GM10248 (cell line): ENCODE measurements around the gene GPR151.

Experiments
- CTCF ChIA-PET: fragments of 300-600 bp; sonication (Branson Sonifier 250); formaldehyde crosslinking; extraction: SDS; loops from one replicate; lab custom pipeline; 2021; ENCODE audit warnings: antibody characterized with exemption; lab: Yijun Ruan, JAX
- POLR2A ChIA-PET: fragments of 350-650 bp; sonication (Branson Sonifier 250); formaldehyde crosslinking; extraction: SDS; loops from one replicate; lab custom pipeline; 2020; ENCODE audit warnings: antibody characterized with exemption; lab: Yijun Ruan, JAX
- DNase-seq: peaks from one replicate; pipeline ENCODE4 v3.0.0; 2012; ENCODE audit errors: extremely low spot score
- CTCF ChIP-seq: IDR thresholded peaks from 2 replicates; pipeline ENCODE4 v1.5.1; 2012; ENCODE audit warnings: mild to moderate bottlenecking, low read depth; ENCODE audit errors: extremely low read depth, missing control alignments, control extremely low read depth

GPR151 gene

GRCh38 chr5:146490089-146490843 lies 25.7 kb downstream of the GPR151 start:
- no peak for TF ChIP-seq CTCF
- ChIA-PET POLR2A (no interaction called here), CTCF (interaction anchor here (1.1 to 2.0 kb wide), 3 partner anchors 10 to 23 kb away, joined by 3 to 4 read pairs (median 3); no protein-coding TSS in a partner anchor)
- DNase-seq, result no peak

- no peak for DNase-seq
- CTCF ChIA-PET, result interaction anchor here (0.9 kb wide), 1 partner anchor 14 kb away, joined by 3 read pairs; no protein-coding TSS in a partner anchor
- no peak for TF ChIP-seq CTCF
- POLR2A ChIA-PET, result no interaction called here
Observed at GRCh38 chr5:146484714-146485391, 31.1 kb downstream of the GPR151 start.

- ChIA-PET POLR2A (no interaction called here), CTCF (no interaction called here)
- DNase-seq, result no peak
- TF ChIP-seq CTCF, result no peak
Observed at GRCh38 chr5:146482775-146483174, 33.2 kb downstream of the GPR151 start.

- CTCF ChIA-PET, result no interaction called here
- no peak for TF ChIP-seq CTCF
- POLR2A ChIA-PET, result no interaction called here
- DNase-seq, result no peak
Observed at GRCh38 chr5:146475906-146476305, 40.1 kb downstream of the GPR151 start.

- DNase-seq, result no peak
- POLR2A ChIA-PET, result no interaction called here
- CTCF ChIA-PET, result interaction anchor here (1.2 kb wide), 1 partner anchor 16 kb away, joined by 3 read pairs; no protein-coding TSS in a partner anchor
- no peak for TF ChIP-seq CTCF
Observed at GRCh38 chr5:146475190-146475780, 40.7 kb downstream of the GPR151 start.

GRCh38 chr5:146474065-146474464 lies 41.9 kb downstream of the GPR151 start:
- ChIA-PET CTCF (interaction anchor here (1.2 to 2.0 kb wide), 2 partner anchors 16 to 17 kb away, joined by 3 to 10 read pairs; no protein-coding TSS in a partner anchor), POLR2A (interaction anchor here (0.5 kb wide), 1 partner anchor 268 kb away, joined by 3 read pairs; no protein-coding TSS in a partner anchor)
- DNase-seq, result no peak
- no peak for TF ChIP-seq CTCF
